ENCODE measurements around the gene PARD3. TPM values are rescaled to one million over a fixed set of nuclear protein-coding genes. Genes with fewer than 3 reads are reported as not detected.

The PARD3 gene
- total RNA-seq, 2 experiments from 2014 or later, result 0.93 to 1.2 TPM

DNA sequence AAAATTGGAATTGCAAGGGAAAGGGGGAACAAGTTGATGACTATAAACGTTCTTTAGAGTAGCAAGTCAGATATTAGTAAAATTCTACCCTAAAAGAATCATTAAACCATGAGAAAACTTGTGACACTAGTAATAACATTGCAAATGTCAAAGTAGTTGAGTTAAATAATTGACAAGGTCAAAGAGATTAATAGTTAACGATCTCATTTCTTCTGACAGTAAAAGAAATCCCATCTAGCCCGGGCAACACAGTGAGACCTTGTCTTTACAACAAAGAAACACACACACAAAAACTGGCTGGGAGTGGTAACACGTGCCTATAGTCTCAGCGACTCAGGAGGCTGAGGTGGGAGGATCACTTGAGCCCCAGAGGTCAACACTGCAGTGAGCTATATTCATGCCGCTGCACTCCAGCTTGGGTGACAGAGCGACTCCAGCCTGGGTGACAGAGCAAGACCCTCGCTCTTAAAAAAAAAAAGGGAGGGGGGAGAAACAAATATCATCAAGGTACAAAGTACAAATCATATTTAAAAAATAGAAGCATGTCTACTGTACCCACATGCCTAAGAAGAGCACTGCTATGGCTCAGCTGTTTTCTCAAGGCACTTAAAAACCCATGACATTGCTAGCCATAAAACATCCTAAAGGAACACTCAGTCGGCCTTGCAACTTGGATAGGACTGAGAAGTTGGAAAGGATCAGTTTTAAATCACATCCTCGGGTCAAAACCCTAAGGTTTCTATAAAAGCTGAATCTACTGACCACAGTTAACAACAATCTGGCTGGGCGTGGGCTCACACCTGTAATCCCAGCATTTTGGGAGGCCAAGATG, 401.1 kb downstream of the PARD3 start:
- no peaks in the 10 kb centered on the region for H3K36me3 Mint-ChIP-seq
- ChIA-PET CTCF (no interaction called here), POLR2A (no interaction called here)
- H3K27me3 Mint-ChIP-seq, result no peaks in the 10 kb centered on the region
- no peak for DNase-seq
- no peaks in the 10 kb centered on the region for H3K4me1 Mint-ChIP-seq (ENCODE audit: low read depth)
- intact Hi-C loops (cut with micrococcal nuclease), result no loop called here
- H3K9me3 Mint-ChIP-seq, result no peaks in the 10 kb centered on the region
- H3K4me3 Mint-ChIP-seq, result no peak overlapping the region
- H3K27ac Mint-ChIP-seq, result no peak overlapping the region

DNA sequence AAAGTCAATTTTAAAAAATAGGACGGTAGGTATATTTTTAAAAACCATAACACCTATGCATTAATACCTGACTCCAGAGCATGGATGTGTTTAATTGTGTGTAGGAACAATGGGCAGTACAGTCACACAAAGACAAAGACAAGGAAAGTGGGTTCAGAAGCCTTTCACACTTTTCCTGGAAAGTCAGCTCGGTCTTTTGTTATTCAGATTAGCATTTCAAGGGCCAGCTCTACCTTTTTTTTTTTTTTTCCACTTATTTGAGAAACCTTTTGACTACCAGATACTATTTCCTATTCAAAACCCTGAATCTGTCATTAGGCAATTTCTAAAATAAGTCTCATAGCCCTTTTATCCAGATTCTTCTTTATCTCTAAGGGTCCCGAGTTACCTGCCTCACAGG, 401.9 kb downstream of the PARD3 start:
- intact Hi-C loops (cut with micrococcal nuclease), result no loop called here
- Mint-ChIP-seq H3K4me3 (no peak overlapping the region), H3K36me3 (no peaks in the 10 kb centered on the region), H3K27me3 (peaks cover 2% of the 10 kb centered on the region), H3K4me1 (ENCODE audit: low read depth) (no peaks in the 10 kb centered on the region), H3K9me3 (no peaks in the 10 kb centered on the region), H3K27ac (no peak overlapping the region)
- ChIA-PET CTCF (no interaction called here), POLR2A (no interaction called here)
- no peak for DNase-seq

DNA sequence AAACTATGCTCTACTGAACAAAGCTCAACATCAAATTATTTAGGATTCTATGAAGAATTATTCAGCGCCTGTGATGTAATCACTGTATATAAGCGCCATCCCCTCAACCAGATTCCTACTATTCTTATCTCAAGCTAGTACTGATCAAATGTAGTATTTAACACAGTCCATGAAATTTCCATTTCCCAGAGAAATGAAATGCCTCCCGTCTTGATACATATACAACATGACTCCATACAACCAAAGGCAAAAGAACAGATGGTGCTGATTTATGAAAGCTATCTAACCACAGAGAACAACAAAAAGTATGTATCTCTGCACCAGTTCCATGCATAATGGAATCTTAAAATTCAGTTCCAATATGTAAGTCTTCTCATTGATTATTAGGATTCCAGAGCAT, 406.1 kb downstream of the PARD3 start:
- H3K36me3 Mint-ChIP-seq, result no peaks in the 10 kb centered on the region
- H3K4me1 Mint-ChIP-seq (ENCODE audit: low read depth), result no peaks in the 10 kb centered on the region
- intact Hi-C loops (cut with micrococcal nuclease), result no loop called here
- no peaks in the 10 kb centered on the region for H3K9me3 Mint-ChIP-seq
- DNase-seq, result no peak
- H3K27ac Mint-ChIP-seq, result no peak overlapping the region
- ChIA-PET POLR2A (no interaction called here), CTCF (no interaction called here)
- H3K27me3 Mint-ChIP-seq, result peaks cover 8% of the 10 kb centered on the region
- H3K4me3 Mint-ChIP-seq, result no peak overlapping the region

DNA sequence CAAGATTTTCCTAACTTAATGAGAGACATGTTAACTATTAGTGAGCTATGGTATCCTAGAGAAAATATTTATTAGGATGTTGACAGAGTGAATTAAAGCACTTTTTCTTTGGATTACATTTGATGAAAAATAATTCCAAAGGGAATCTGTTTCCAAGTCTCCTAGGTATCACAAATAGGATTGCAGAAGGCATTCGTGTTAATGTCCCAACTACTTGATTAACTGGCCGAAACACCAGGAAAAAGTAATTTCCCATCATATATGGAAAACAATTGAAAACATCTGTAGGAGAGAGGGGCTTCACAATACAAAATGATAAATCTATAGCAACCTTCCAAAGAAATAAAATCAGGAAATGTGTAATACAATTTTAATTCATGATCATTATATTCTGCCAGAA, 406.7 kb downstream of the PARD3 start:
- Mint-ChIP-seq H3K4me3 (no peak overlapping the region), H3K27ac (no peak overlapping the region), H3K27me3 (peaks cover 8% of the 10 kb centered on the region), H3K9me3 (no peaks in the 10 kb centered on the region), H3K4me1 (ENCODE audit: low read depth) (no peaks in the 10 kb centered on the region), H3K36me3 (no peaks in the 10 kb centered on the region)
- CTCF ChIA-PET, result no interaction called here
- POLR2A ChIA-PET, result no interaction called here
- DNase-seq, result no peak
- intact Hi-C loops (cut with micrococcal nuclease), result no loop called here

DNA sequence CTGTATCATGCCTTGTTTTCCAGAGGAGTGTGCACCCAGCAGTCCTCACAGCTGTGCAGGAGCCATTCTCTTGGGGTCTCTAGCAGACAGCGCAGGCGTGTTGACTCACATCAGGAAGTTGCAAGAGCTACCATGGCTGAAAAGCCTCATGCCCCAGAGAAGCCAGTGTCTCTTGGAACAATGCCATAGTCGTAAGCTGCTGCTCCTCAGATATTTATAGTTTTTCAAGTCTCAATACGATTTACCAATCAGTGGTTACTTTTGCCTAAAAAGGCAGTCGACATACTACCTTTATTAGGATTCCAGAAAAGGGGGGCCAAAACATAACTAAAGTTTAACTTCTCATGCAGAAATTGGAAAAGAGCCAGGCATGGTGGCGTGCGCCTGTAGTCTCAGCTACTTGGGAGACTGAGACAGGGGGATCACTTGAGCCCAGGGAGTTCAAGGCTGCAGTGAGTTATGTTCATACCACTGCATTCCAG, 407.7 kb downstream of the PARD3 start:
- Mint-ChIP-seq H3K27me3 (peaks cover 8% of the 10 kb centered on the region), H3K36me3 (no peaks in the 10 kb centered on the region), H3K27ac (no peak overlapping the region), H3K4me1 (ENCODE audit: low read depth) (no peaks in the 10 kb centered on the region), H3K9me3 (no peaks in the 10 kb centered on the region), H3K4me3 (no peak overlapping the region)
- ChIA-PET POLR2A (no interaction called here), CTCF (no interaction called here)
- DNase-seq, result no peak
- intact Hi-C loops (cut with micrococcal nuclease), result no loop called here

DNA sequence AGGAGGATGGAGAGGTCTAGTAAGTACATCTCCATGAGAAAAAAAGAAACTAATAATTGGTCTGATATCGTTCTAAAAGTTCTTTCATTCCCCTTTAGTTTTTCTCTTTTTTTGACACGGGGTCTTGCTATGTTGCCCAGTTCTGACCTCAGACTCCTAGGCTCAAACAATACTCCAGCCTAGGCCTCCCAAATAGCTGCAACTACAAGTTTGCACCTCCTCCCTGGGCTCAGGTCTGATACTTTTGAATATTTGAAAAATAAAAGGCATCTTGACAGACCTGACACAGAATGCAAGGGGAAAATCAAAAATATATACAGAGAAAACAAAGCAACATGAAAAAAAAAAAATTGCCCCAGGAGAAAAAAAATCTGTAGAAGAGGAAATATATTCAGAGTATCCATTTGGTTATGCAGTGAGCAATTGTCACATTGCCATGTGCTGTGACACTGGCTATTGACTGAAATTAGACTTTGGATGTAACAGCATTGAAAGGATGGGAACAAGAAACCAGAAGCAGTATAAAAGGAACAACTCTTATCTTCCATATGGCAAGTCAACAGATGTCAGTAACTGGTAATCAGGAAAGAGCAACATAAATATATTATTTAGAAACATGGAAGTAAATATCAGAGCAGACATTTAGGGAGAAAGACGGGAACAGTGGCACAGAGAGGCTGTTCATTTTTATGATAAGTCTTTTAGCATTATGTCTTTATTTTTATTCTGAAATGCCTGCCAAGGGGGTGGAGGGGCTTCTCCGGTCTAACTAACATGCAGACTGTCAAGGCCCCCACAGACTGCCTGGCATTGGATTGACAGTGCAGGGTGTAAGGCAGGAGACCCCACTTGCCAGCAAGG, 408.4 kb downstream of the PARD3 start:
- no peak for DNase-seq
- Mint-ChIP-seq H3K9me3 (no peaks in the 10 kb centered on the region), H3K4me1 (ENCODE audit: low read depth) (no peaks in the 10 kb centered on the region), H3K36me3 (no peaks in the 10 kb centered on the region), H3K27ac (no peak overlapping the region), H3K27me3 (peaks cover 8% of the 10 kb centered on the region), H3K4me3 (no peak overlapping the region)
- ChIA-PET CTCF (no interaction called here), POLR2A (no interaction called here)
- intact Hi-C loops (cut with micrococcal nuclease), result no loop called here

DNA sequence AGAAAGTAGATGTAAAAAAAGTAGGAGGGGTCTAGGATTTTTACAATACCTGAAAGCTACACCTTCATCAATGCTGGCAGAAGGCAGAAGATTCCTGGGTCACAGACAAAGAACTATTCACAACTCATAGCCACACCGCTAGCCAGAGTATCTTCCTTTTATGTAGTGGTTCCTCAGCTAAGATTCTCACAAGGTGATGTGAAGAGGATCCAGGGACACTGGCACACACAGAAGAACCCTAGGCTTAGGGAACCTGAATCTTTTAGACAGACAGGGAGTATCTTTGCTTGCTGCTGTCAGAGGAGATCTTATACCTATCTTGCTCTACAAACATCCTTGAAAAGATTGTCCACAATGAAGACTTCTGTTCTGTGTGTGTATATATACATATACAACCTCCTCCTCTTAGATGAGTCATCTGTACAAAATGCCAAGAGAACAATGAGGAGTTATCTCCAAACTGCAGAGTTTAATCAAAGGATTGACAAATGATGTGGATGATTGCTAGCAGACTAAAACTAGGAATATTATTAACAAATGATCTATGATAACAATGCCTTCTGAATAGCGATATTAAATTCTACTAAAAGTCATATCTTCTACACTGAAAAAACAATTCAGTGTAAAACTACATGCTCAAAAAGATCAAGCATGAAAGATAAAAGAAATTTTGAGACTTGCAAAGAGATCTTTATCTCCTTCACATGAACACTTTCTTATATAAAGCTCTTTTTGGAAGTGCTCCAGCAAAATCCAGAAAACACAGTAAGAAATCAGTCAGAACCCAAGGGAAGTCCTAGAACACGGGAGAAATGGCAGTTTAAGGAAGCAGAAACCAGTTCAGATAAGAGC, 409.3 kb downstream of the PARD3 start:
- POLR2A ChIA-PET, result no interaction called here
- no peak for DNase-seq
- no peak overlapping the region for H3K4me3 Mint-ChIP-seq
- CTCF ChIA-PET, result no interaction called here
- H3K27me3 Mint-ChIP-seq, result peaks cover 8% of the 10 kb centered on the region
- H3K27ac Mint-ChIP-seq, result no peak overlapping the region
- intact Hi-C loops (cut with micrococcal nuclease), result no loop called here
- no peaks in the 10 kb centered on the region for H3K36me3 Mint-ChIP-seq
- no peaks in the 10 kb centered on the region for H3K4me1 Mint-ChIP-seq (ENCODE audit: low read depth)
- no peaks in the 10 kb centered on the region for H3K9me3 Mint-ChIP-seq

DNA sequence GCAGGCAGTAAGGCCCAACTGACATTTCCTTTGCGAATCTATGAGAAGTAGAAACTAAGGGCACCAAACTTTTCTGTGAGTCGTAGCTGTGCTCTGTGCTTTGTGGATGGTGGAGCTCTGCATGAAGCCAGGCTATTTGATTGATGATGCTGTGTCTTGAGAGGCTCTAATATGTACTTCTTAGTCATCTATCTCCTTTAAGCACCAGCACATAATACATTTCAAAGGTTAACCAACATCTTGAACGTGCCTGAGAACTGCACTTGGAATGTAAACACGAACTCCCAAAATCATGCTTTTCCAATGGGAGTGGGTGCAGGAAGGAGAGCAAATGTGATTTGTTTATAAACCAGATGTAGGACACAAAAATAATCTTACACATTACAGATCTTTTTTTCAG, 411.6 kb downstream of the PARD3 start:
- intact Hi-C loops (cut with micrococcal nuclease), result no loop called here
- no peaks in the 10 kb centered on the region for H3K4me1 Mint-ChIP-seq (ENCODE audit: low read depth)

DNA sequence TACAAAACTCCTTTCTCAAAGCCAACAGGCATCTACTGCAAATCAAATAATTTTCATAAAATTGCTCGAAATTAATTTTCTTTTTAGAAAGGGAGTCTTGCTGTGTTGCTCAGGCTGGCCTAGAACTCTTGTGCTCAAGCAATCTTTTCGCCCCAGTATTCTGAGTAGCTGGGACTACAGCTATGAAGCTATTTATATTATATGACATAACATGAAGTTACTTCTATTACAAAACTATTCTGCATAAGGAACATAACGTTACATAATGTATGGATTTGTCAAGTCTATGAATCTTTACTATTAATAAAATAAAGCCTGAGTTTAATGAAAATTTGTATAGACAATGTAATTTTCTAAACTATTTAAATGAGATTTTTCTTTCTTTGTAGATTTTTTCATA, 415.0 kb downstream of the PARD3 start:
- POLR2A ChIA-PET, result no interaction called here

More for the DNA sequence above, 411.6 kb downstream of the PARD3 start:
- no peak overlapping the region for H3K4me3 Mint-ChIP-seq
- no peaks in the 10 kb centered on the region for H3K9me3 Mint-ChIP-seq
- ChIA-PET POLR2A (no interaction called here), CTCF (no interaction called here)
- peaks cover 8% of the 10 kb centered on the region for H3K27me3 Mint-ChIP-seq
- no peak overlapping the region for H3K27ac Mint-ChIP-seq
- DNase-seq, result no peak
- H3K36me3 Mint-ChIP-seq, result no peaks in the 10 kb centered on the region

DNA sequence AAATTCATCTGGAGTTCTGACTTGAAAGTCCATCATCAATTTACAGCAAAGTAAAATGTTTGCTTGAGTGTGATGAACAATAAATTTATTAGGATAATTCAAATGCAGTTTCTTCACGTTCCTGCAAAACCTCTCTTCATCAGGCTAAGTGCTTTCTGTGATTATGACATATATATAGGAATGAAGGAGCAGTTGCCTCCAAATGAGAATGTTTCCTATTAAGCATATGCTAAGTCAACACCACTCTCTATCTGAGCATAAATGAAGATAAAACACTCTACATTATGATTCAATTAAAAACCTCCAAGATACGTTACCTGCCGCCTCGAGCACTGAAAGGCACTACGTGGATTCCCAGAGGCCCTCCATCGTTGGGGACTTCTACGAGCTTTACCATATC, 416.1 kb downstream of the PARD3 start:
- no peak for DNase-seq
- ChIA-PET POLR2A (no interaction called here), CTCF (no interaction called here)
- intact Hi-C loops (cut with micrococcal nuclease), result no loop called here
- Mint-ChIP-seq H3K36me3 (no peaks in the 10 kb centered on the region), H3K9me3 (no peaks in the 10 kb centered on the region), H3K4me3 (no peak overlapping the region), H3K27ac (no peak overlapping the region), H3K4me1 (ENCODE audit: low read depth) (no peaks in the 10 kb centered on the region), H3K27me3 (peaks cover 1% of the 10 kb centered on the region)

More for the DNA sequence above, 415.0 kb downstream of the PARD3 start:
- intact Hi-C loops (cut with micrococcal nuclease), result no loop called here
- Mint-ChIP-seq H3K36me3 (no peaks in the 10 kb centered on the region), H3K27ac (no peak overlapping the region), H3K4me1 (ENCODE audit: low read depth) (no peaks in the 10 kb centered on the region), H3K4me3 (no peak overlapping the region), H3K27me3 (peaks cover 5% of the 10 kb centered on the region), H3K9me3 (no peaks in the 10 kb centered on the region)
- no peak for DNase-seq
- CTCF ChIA-PET, result no interaction called here

DNA sequence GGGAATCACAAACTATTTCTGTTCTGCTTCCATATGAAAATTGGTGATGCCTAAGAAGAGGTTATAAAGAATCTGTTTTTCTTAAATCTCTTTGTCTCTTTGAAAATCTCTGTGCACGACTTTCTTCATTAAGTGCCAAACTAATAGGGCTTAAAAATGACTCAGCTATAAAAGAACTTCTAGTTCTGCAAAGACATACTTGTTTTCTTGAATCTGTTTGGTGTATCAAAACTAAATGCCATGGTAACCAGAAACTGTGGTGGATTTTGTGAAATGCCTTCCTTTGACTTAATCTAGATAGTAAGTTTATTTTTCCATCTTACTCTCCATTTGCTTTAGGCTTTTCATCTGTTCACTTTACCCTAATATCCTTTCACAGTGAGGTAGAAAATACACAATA, 417.8 kb downstream of the PARD3 start:
- Mint-ChIP-seq H3K27me3 (peaks cover 1% of the 10 kb centered on the region), H3K36me3 (no peaks in the 10 kb centered on the region), H3K4me3 (no peak overlapping the region), H3K27ac (no peak overlapping the region), H3K9me3 (no peaks in the 10 kb centered on the region), H3K4me1 (ENCODE audit: low read depth) (no peaks in the 10 kb centered on the region)
- no peak for DNase-seq
- CTCF ChIA-PET, result no interaction called here
- intact Hi-C loops (cut with micrococcal nuclease), result no loop called here
- POLR2A ChIA-PET, result no interaction called here

DNA sequence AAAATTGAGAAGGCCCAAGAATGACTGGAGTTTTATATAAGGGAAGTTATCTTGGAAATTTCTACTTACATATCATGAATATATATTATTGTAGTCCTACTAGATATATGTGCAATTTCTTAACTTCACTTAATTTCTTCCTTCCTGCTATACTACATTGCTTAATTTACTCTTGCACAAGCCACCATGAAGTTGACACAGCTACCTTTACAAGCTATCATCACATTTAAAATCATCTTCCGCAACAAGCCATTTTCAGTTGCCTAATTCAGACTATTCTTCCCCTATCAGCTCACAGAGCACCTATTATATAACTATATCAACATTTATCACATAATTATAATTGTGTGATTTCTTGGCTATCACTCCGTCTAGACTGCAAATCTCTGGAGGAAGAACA, 418.4 kb downstream of the PARD3 start:
- Mint-ChIP-seq H3K4me1 (ENCODE audit: low read depth) (no peaks in the 10 kb centered on the region), H3K4me3 (no peak overlapping the region)

More for the DNA sequence above, 418.4 kb downstream of the PARD3 start:
- intact Hi-C loops (cut with micrococcal nuclease), result no loop called here
- Mint-ChIP-seq H3K27me3 (peaks cover 1% of the 10 kb centered on the region), H3K36me3 (no peaks in the 10 kb centered on the region), H3K27ac (no peak overlapping the region), H3K9me3 (no peaks in the 10 kb centered on the region)
- DNase-seq, result no peak
- ChIA-PET CTCF (no interaction called here), POLR2A (no interaction called here)
